Retinal pigment epithelial cell (primary cell): Measurements from ENCODE around the gene PRSS56.

Experiments
- DNase-seq: peaks from one replicate; pipeline ENCODE4 v3.0.0-alpha.2; 2010; ENCODE audit warnings: low read depth
- H3K4me3 ChIP-seq: 2 replicates; pipeline ENCODE4 v1.5.1; 2011; ENCODE audit warnings: mild to moderate bottlenecking, low read length, control low read depth, moderate library complexity
- TF ChIP-seq, protein P1 (sequence below): conservative IDR thresholded peaks from 2 replicates; pipeline ENCODE4 v1.5.1; 2011; ENCODE audit warnings: low read depth, low read length, control low read depth, inconsistent platforms

Gene PRSS56

DNA sequence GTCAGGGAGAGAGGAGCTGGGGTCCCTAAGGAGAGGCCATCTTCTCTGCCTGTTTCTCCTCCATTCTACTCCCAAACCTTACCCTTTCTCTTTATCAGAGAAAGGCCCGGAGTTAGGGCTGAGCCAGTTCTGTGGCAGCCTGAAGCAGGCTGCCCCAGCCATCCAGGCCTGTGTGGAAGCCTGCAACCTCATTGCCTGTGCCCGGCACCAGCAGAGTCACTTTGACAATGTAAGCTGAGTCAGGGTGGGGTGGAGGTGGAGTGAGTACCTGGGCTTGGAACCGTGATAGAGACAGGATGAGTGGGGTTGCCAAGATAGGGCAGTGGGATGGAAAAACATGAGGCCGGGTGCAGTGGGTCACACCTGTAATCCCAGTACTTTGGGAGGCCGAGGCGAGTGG is 24.5 kb downstream of the PRSS56 start:
- DNase-seq, result no peak

DNA sequence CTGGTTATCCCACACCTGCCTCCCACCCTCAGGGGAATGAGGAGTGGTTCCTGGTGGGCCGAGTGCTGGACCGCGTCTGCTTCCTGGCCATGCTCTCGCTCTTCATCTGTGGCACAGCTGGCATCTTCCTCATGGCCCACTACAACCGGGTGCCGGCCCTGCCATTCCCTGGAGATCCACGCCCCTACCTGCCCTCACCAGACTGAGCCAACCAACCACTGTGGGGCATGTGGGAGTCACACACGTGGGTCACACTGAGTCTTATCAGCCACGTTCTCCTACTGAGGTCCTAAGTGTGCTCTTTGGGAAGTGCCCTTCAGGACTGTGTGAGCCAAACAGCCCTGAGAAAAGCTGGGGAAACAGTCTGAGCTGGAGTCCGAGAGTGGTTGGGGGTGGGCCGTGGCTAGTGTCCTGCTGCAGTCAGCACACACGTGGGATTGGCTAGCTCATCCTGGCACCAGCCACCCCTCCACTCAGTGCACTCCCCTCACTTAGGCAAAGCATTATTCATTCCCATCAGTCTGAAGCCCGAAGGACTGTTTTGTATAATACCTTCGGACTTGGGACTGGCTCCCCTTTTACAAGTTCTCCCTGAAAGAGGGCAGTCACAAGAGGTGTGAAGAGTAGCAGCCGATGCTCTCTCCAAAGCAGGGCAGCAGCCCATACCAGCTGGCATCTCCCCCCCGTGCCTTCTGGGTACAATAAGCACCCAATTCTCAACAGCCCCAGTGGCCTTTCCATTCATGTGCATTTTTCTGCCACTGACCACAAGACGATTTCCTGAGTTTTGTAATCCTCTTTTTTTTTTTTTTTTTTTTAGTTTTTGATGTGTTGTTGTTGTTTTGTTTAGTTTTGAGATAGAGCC is 25.6 kb downstream of the PRSS56 start:
- TF ChIP-seq, protein P1, sequence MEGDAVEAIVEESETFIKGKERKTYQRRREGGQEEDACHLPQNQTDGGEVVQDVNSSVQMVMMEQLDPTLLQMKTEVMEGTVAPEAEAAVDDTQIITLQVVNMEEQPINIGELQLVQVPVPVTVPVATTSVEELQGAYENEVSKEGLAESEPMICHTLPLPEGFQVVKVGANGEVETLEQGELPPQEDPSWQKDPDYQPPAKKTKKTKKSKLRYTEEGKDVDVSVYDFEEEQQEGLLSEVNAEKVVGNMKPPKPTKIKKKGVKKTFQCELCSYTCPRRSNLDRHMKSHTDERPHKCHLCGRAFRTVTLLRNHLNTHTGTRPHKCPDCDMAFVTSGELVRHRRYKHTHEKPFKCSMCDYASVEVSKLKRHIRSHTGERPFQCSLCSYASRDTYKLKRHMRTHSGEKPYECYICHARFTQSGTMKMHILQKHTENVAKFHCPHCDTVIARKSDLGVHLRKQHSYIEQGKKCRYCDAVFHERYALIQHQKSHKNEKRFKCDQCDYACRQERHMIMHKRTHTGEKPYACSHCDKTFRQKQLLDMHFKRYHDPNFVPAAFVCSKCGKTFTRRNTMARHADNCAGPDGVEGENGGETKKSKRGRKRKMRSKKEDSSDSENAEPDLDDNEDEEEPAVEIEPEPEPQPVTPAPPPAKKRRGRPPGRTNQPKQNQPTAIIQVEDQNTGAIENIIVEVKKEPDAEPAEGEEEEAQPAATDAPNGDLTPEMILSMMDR, result no peak
- no peak overlapping the region for H3K4me3 ChIP-seq
- DNase-seq, result no peak

More for the DNA sequence above, 24.5 kb downstream of the PRSS56 start:
- no peak overlapping the region for H3K4me3 ChIP-seq
- TF ChIP-seq, protein P1, result no peak

DNA sequence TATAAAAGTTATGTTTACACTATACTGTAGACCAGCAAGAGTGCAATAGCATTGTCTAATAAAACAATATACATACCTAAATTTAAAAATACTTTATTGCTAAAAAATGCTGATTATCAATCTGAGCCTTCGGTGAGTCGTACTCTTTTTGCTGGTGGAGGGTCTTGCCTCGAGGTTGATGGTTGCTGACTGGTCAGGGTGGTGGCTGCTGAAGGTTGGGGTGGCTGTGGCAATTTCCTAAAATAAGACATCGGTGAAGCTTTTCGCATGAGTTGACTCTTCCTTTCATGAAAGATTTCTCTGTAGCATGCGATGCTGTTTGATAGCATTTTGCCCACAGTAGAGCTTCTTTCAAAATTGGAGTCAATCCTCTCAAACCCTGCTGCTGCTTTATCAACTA is 27.8 kb downstream of the PRSS56 start:
- DNase-seq, result no peak
- H3K4me3 ChIP-seq, result no peak overlapping the region
- TF ChIP-seq, protein P1, result no peak

DNA sequence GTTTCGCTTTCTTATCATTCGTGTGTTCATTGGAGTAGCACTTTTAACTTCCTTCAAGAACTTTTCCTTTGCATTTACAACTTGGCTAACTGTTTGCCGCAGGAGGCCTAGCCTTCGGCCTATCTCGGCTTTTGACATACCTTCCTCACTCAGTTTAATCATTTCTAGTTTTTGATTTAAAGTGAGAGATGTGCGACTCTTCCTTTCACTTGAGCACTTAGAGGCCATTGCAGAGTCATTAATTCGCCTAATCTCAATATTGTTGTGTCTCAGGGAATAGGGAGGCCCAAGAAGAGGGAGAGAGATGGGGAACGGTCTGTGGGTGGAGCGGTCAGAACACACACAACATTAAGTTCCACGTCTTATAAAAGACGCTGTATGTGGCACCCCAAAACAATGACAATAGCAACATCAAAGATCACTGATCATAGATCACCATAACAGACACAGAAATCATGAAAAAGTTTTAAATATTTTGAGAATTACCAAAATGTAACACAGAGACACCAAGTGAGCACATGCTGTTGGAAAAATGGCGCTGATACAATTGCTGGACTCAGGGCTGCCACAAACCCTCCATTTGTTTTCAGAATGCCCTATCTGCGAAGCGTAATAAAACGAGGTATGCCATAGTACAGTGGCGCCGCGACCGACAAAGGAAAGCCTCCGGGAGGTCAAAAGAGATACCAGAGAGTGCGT is 29.6 kb downstream of the PRSS56 start:
- TF ChIP-seq, protein P1, result no peak
- H3K4me3 ChIP-seq, result peak overlapping the region; percentile 88
- DNase-seq, result no peak

DNA sequence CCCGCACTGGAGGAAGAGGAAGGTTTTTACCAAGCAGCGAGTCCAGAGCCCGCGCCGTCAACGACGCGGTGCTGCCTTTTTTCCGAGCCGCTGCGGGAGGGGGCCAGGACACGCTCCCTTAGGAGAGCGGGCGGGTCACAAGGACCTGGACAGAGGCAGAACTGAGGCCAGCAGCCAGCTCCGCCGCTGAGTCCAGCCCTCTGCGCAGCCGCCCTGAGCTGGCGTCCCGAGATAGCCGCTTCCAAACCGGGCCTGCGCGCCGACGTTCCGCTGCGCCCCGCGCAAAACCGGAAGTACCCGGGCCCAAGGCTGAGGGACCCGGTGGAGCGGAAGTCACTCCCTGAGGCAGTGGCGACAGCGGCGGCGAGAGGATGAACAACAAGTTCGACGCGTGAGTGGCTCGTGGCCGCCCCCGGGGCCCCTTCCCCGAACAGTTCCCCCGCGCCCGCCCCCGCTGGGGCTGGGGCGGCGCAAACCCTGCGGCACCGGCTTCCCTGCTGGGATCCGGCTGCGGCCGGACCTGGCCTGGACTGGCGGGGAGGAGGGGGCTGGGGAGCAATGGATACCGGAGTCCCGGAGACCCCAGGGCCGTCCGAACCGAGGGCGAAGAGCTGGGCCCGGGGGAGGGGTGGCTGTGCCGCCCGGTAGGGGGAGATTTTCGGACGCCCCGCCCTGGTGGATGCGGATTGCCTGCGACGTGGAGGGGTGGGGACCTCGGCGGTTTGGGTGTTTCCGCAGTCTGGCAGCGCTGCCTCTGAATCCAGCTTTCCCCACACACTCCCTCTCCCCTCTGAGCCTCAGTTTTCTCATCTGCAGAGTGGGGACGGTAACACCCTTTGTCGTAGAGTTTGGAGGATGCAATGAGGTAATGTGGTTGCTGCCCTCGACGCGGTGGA is 30.4 kb downstream of the PRSS56 start, which contains the start of the genes EIF4E2 and TIGD1:
Gene EIF4E2, plus strand, starts transcription at position 336 of the 896 bp plus-strand sequence. Its CDS starts 36 bp downstream, at position 372.
Gene TIGD1, minus strand, starts transcription at position 204 of the 896 bp plus-strand sequence. CDS start 675 bp downstream, outside the sequence.
- TF ChIP-seq, protein P1, result peak; percentile 19
- H3K4me3 ChIP-seq, result peak within 1 kb of the TSS; percentile 88

DNA sequence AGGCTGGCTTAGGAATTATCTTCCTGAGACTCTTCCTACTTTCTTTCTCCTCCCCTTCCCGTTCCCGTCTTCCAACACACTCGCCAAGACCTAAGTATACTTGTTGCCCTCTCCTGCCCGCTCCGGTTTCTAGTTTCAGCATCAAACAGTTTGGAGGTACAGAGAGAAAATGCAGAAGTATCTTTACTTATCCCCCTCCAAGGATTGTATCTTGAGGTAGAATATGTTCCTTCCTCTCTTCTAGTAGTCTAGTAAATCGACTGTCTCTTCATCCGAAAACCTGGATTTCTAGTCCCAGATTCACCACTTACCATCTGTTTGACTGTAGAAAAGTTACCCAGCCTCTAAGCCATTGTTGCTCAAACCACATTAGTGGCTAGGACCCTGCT is 31.1 kb downstream of the PRSS56 start:
- peak overlapping the region; percentile 88 for H3K4me3 ChIP-seq
- TF ChIP-seq, protein P1, result no peak
- no peak for DNase-seq

More for the DNA sequence above, 30.4 kb downstream of the PRSS56 start, which contains the start of the genes EIF4E2 and TIGD1:
- DNase-seq, result peak; percentile 77
